ENCODE data around the gene AKR1E2.

AKR1E2 gene

DNA sequence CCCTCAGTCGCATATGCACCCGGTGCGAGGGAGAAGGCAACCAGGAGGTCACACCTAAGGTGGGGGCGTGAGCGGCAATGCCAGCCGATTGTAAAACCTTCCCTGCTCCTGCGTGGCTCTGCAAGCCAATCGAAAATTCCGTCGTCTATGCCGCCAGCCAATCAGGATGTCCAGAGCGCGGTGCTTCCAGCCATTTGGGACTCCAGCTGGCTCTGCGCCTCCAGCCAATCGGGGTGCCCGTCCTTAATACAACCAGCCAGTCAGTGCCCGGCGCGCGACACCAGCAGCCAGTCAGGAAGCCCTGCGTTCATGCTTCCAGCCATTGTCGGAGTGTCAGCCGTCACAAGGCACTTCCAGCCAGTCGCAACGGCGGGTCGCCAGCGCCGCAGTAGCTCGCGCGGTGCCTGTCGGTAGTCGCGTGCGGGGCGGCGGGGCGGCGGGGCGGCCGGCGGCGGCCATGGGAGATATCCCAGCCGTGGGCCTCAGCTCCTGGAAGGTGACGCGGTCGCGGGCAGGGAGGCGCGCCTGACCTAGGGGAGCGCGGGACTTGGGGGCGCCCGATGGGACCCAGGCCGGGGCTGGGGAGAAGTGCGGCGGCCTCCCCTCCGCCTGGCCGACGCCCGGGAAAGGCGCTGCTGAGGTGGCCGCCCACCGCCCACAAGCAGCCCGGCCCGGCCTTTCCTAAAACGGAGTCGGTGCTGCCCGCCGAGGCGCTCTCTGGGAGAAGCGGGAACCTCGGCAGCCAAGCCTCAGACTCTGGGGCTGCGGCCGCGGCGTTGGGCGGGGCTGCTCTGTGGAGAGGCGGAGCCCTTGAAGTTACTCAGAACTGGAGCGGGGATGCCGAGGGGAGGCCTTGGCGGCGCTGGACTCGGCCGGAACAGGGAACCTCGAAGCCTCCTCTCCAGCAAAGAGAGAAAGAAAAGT lies at the start of gene AKR1E2:
AKR1E2 (plus strand) TSS at position 340 of the 924 bp plus-strand sequence; CDS start at position 458, 118 bp downstream.
- H3K36me3 ChIP-seq (ENCODE audit: insufficient read depth, low read length) = no peaks in the 10 kb centered on the region
- no peaks in the 10 kb centered on the region for H3K4me1 ChIP-seq (ENCODE audit: insufficient read depth, low read length, severe bottlenecking)
- no peak within 1 kb of the TSS for H3K27ac ChIP-seq (ENCODE audit: low read depth, low read length, poor library complexity, severe bottlenecking)
- H3K4me2 ChIP-seq (ENCODE audit: low read length) = no peak within 1 kb of the TSS
- no peak within 1 kb of the TSS for H3K4me3 ChIP-seq (ENCODE audit: low read depth, low read length, poor library complexity, severe bottlenecking)
- H3K27me3 ChIP-seq (ENCODE audit: insufficient read depth, low read length) = no peaks in the 10 kb centered on the region
- H3K9me3 ChIP-seq (ENCODE audit: low read length) = no peaks in the 10 kb centered on the region
- no peak for TF ChIP-seq EZH2 (IDR thresholded peaks at IDR 0.05; ENCODE audit: borderline replicate concordance, low read length)
- no peak for TF ChIP-seq CTCF (IDR thresholded peaks at IDR 0.05; ENCODE audit: low read length)
- H4K20me1 ChIP-seq (ENCODE audit: insufficient read depth, low read length) = no peaks in the 10 kb centered on the region
- no peaks in the 10 kb centered on the region for H3K79me2 ChIP-seq (ENCODE audit: insufficient read depth, low read length)
- no peaks in the 10 kb centered on the region for H3F3A ChIP-seq (ENCODE audit: insufficient read depth, low read length)
- H2AFZ ChIP-seq (ENCODE audit: low read length) = no peak within 1 kb of the TSS
- no peak within 1 kb of the TSS for H3K9ac ChIP-seq (ENCODE audit: low read length)
- no peaks in the 10 kb centered on the region for H3K9me2 ChIP-seq (ENCODE audit: low read depth, low read length)

- Histone ChIP-seq H3K27ac (ENCODE audit: low read depth, low read length, poor library complexity, severe bottlenecking) (no peak overlapping the region), H3K27me3 (ENCODE audit: insufficient read depth, low read length) (no peaks in the 10 kb centered on the region), H3K79me2 (ENCODE audit: insufficient read depth, low read length) (no peaks in the 10 kb centered on the region), H3F3A (ENCODE audit: insufficient read depth, low read length) (no peaks in the 10 kb centered on the region), H3K36me3 (ENCODE audit: insufficient read depth, low read length) (no peaks in the 10 kb centered on the region), H2AFZ (ENCODE audit: low read length) (no peak overlapping the region), H3K4me2 (ENCODE audit: low read length) (no peak overlapping the region), H3K9me3 (ENCODE audit: low read length) (no peaks in the 10 kb centered on the region), H3K9me2 (ENCODE audit: low read depth, low read length) (no peaks in the 10 kb centered on the region), H3K4me3 (ENCODE audit: low read depth, low read length, poor library complexity, severe bottlenecking) (no peak overlapping the region), H3K4me1 (ENCODE audit: insufficient read depth, low read length, severe bottlenecking) (no peaks in the 10 kb centered on the region), H3K9ac (ENCODE audit: low read length) (no peak overlapping the region), H4K20me1 (ENCODE audit: insufficient read depth, low read length) (no peaks in the 10 kb centered on the region)
- TF ChIP-seq EZH2 (IDR thresholded peaks at IDR 0.05; ENCODE audit: borderline replicate concordance, low read length) (no peak), CTCF (IDR thresholded peaks at IDR 0.05; ENCODE audit: low read length) (no peak)
Observed at GRCh38 chr10:4776234-4776638, 49.8 kb upstream of the AKR1E2 start.

- H3K4me1 ChIP-seq (ENCODE audit: insufficient read depth, low read length, severe bottlenecking) = no peaks in the 10 kb centered on the region
- H3K27me3 ChIP-seq (ENCODE audit: insufficient read depth, low read length) = no peaks in the 10 kb centered on the region
- no peaks in the 10 kb centered on the region for H4K20me1 ChIP-seq (ENCODE audit: insufficient read depth, low read length)
- no peaks in the 10 kb centered on the region for H3K9me3 ChIP-seq (ENCODE audit: low read length)
- no peak overlapping the region for H3K9ac ChIP-seq (ENCODE audit: low read length)
- H3K4me3 ChIP-seq (ENCODE audit: low read depth, low read length, poor library complexity, severe bottlenecking) = no peak overlapping the region
- no peaks in the 10 kb centered on the region for H3F3A ChIP-seq (ENCODE audit: insufficient read depth, low read length)
- TF ChIP-seq CTCF (IDR thresholded peaks at IDR 0.05; ENCODE audit: low read length) (no peak), EZH2 (IDR thresholded peaks at IDR 0.05; ENCODE audit: borderline replicate concordance, low read length) (no peak)
- H3K4me2 ChIP-seq (ENCODE audit: low read length) = no peak overlapping the region
- H3K79me2 ChIP-seq (ENCODE audit: insufficient read depth, low read length) = no peaks in the 10 kb centered on the region
- no peaks in the 10 kb centered on the region for H3K36me3 ChIP-seq (ENCODE audit: insufficient read depth, low read length)
- H3K27ac ChIP-seq (ENCODE audit: low read depth, low read length, poor library complexity, severe bottlenecking) = no peak overlapping the region
- no peak overlapping the region for H2AFZ ChIP-seq (ENCODE audit: low read length)
- H3K9me2 ChIP-seq (ENCODE audit: low read depth, low read length) = no peaks in the 10 kb centered on the region
Observed at GRCh38 chr10:4778761-4779160, 47.2 kb upstream of the AKR1E2 start.

Measured in OCI-LY1 (cell line).